WTC11 (cell line): ENCODE data around the gene SAFB2.

Experiments used
- ATF3 ChIP-seq: sonication (generic); formaldehyde crosslinking; conservative IDR thresholded peaks from 2 replicates; pipeline ENCODE4 v1.8.1; 2022; ENCODE audit warnings: mild to moderate bottlenecking, missing genetic modification reagents
- CBFB ChIP-seq: sonication (generic); formaldehyde crosslinking; IDR thresholded peaks from 2 replicates; pipeline ENCODE4 v1.8.1; 2022; ENCODE audit warnings: mild to moderate bottlenecking, low read depth, missing genetic modification reagents
- CTCF ChIP-seq: fragments of 200-600 bp; IDR thresholded peaks from 2 replicates; pipeline ENCODE4 v1.8.0; 2022; ENCODE audit warnings: antibody characterized with exemption
- E2F1 ChIP-seq: sonication (generic); formaldehyde crosslinking; IDR thresholded peaks from 2 replicates; pipeline ENCODE4 v1.8.0; 2022; ENCODE audit warnings: mild to moderate bottlenecking, missing genetic modification reagents
- ESRRA ChIP-seq: sonication (generic); formaldehyde crosslinking; IDR thresholded peaks from 2 replicates; pipeline ENCODE4 v1.8.1; 2022; ENCODE audit warnings: mild to moderate bottlenecking, missing genetic modification reagents, borderline replicate concordance
- FOXP1 ChIP-seq: sonication (generic); formaldehyde crosslinking; IDR thresholded peaks from 2 replicates; pipeline ENCODE4 v1.8.0; 2022; ENCODE audit warnings: missing genetic modification reagents, mild to moderate bottlenecking, moderate library complexity, borderline replicate concordance
- GABPB1 ChIP-seq: sonication (generic); formaldehyde crosslinking; IDR thresholded peaks from 2 replicates; pipeline ENCODE4 v1.8.1; 2023; ENCODE audit warnings: mild to moderate bottlenecking, missing genetic modification reagents
- MAX ChIP-seq: sonication (generic); formaldehyde crosslinking; IDR thresholded peaks from 2 replicates; pipeline ENCODE4 v1.8.0; 2022; ENCODE audit warnings: mild to moderate bottlenecking, missing genetic modification reagents
- NFE2L1 ChIP-seq: sonication (generic); formaldehyde crosslinking; IDR thresholded peaks from 2 replicates; pipeline ENCODE4 v1.8.1; 2023; ENCODE audit warnings: missing genetic modification reagents
- USF2 ChIP-seq: sonication (generic); formaldehyde crosslinking; IDR thresholded peaks from 2 replicates; pipeline ENCODE4 v1.8.1; 2023; ENCODE audit warnings: mild to moderate bottlenecking, missing genetic modification reagents, moderate library complexity
- ZNF281 ChIP-seq: sonication (generic); formaldehyde crosslinking; IDR thresholded peaks from 2 replicates; pipeline ENCODE4 v1.8.0; 2023; ENCODE audit warnings: mild to moderate bottlenecking, missing genetic modification reagents
- ZNF512 ChIP-seq: sonication (generic); formaldehyde crosslinking; IDR thresholded peaks from 2 replicates; pipeline ENCODE4 v1.8.1; 2022; ENCODE audit warnings: missing genetic modification reagents, borderline replicate concordance

- TF ChIP-seq USF2 (CRISPR knock-in tag) (no peak), MAX (no peak), CTCF (no peak), NFE2L1 (CRISPR knock-in tag) (no peak), ZNF512 (CRISPR knock-in tag) (no peak), GABPB1 (CRISPR knock-in tag) (no peak), FOXP1 (CRISPR knock-in tag) (no peak), E2F1 (no peak), ZNF281 (CRISPR knock-in tag) (no peak), ESRRA (CRISPR knock-in tag) (no peak), ATF3 (no peak), CBFB (CRISPR knock-in tag) (no peak)
Measured at GRCh38 chr19:5587071-5587455, 35.5 kb downstream of the SAFB2 start.
